Glutamatergic neuron (in vitro differentiated cells): Measurements from ENCODE around the gene PLCB4. TPM values are rescaled to one million over a fixed set of nuclear protein-coding genes. Genes with fewer than 3 reads are reported as not detected.

Experiments used
- DNase-seq: peaks from one replicate; pipeline ENCODE4 v3.0.0; 2022
- H3K27ac Mint-ChIP-seq: one replicate; pipeline ENCODE4 v1.8.0; 2020; ENCODE audit warnings: mild to moderate bottlenecking, mixed read lengths, inconsistent platforms; ENCODE audit not compliant: unreplicated experiment
- H3K27me3 Mint-ChIP-seq: one replicate; pipeline ENCODE4 v1.8.0; 2020; ENCODE audit warnings: mild to moderate bottlenecking, moderate library complexity, mixed read lengths, inconsistent platforms; ENCODE audit not compliant: unreplicated experiment
- H3K36me3 Mint-ChIP-seq: one replicate; pipeline ENCODE4 v1.8.0; 2020; ENCODE audit warnings: mild to moderate bottlenecking, mixed read lengths, inconsistent platforms; ENCODE audit not compliant: unreplicated experiment
- H3K4me1 Mint-ChIP-seq: one replicate; pipeline ENCODE4 v1.8.0; 2020; ENCODE audit warnings: mild to moderate bottlenecking, low read depth, mixed read lengths, inconsistent platforms; ENCODE audit not compliant: unreplicated experiment
- H3K4me3 Mint-ChIP-seq: one replicate; pipeline ENCODE4 v1.8.0; 2020; ENCODE audit warnings: mild to moderate bottlenecking, mixed read lengths, inconsistent platforms; ENCODE audit not compliant: unreplicated experiment
- H3K9me3 Mint-ChIP-seq: one replicate; pipeline ENCODE4 v1.8.0; 2020; ENCODE audit warnings: mild to moderate bottlenecking, moderate library complexity, mixed read lengths, inconsistent platforms; ENCODE audit not compliant: unreplicated experiment
- total RNA-seq: library from RNA; stranded (reverse); fragmentation: NEBNext Ultra II Directional; extraction: Animal tissue kit (Norgen Biotek cat#: 25700); gene quantifications from one replicate; pipeline ENCODE4 v1.2.1, GENCODE V29; 2021; ENCODE audit not compliant: unreplicated experiment
- TF ChIP-seq, protein P1 (sequence below): fragments of 200-600 bp; sonication (generic); IDR thresholded peaks from one replicate; pipeline ENCODE4 v1.5.0; 2021; ENCODE audit not compliant: partially characterized antibody, unreplicated experiment

The PLCB4 gene
- total RNA-seq, 1 donor from 2014 or later: 28.9 TPM

DNA sequence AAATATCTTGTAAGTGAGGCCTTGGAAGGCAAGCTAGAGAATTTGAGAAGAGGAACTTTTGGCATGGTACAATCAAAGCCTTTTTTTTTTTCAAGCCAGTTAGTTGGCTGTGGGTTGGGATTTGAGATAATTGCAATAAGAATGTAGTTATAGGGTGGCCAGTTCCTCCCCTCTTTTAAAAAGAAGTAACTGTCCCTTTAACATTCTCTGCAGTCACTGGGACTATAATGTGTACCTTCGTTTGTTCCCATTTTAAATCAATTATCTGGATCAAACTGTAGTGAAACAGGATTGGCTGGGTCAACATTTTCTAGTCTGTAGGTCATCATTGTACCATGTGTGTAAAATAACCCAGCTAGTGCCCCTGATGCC lies 233.2 kb downstream of the PLCB4 start:
- H3K27me3 Mint-ChIP-seq: no peaks in the 10 kb centered on the region

DNA sequence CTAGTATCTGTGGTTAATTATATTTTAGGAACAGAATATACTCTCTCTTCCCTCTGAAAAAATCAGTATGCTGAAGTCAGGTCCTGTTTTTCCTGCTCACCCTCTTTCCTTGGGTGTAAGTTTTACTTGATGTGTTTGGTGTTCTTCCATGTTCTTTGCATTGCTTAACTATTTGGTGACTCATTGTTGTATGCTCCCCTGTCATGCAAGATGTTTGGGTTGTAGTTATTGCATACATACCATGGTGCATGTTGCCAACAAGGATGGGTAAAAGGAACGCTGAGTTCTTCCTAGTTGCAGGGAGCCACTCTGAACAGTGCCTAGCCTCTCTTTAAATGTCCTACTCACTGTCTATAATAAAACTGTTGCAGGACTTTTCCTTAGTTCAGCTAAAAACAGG lies 237.6 kb downstream of the PLCB4 start:
- peaks cover 2% of the 10 kb centered on the region for H3K9me3 Mint-ChIP-seq

More for the DNA sequence above, 233.2 kb downstream of the PLCB4 start:
- Mint-ChIP-seq H3K4me3 (no peak overlapping the region), H3K27ac (no peak overlapping the region), H3K9me3 (no peaks in the 10 kb centered on the region), H3K4me1 (peaks cover 5% of the 10 kb centered on the region), H3K36me3 (no peaks in the 10 kb centered on the region)
- no peak for DNase-seq
- TF ChIP-seq, protein P1, sequence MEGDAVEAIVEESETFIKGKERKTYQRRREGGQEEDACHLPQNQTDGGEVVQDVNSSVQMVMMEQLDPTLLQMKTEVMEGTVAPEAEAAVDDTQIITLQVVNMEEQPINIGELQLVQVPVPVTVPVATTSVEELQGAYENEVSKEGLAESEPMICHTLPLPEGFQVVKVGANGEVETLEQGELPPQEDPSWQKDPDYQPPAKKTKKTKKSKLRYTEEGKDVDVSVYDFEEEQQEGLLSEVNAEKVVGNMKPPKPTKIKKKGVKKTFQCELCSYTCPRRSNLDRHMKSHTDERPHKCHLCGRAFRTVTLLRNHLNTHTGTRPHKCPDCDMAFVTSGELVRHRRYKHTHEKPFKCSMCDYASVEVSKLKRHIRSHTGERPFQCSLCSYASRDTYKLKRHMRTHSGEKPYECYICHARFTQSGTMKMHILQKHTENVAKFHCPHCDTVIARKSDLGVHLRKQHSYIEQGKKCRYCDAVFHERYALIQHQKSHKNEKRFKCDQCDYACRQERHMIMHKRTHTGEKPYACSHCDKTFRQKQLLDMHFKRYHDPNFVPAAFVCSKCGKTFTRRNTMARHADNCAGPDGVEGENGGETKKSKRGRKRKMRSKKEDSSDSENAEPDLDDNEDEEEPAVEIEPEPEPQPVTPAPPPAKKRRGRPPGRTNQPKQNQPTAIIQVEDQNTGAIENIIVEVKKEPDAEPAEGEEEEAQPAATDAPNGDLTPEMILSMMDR: no peak

DNA sequence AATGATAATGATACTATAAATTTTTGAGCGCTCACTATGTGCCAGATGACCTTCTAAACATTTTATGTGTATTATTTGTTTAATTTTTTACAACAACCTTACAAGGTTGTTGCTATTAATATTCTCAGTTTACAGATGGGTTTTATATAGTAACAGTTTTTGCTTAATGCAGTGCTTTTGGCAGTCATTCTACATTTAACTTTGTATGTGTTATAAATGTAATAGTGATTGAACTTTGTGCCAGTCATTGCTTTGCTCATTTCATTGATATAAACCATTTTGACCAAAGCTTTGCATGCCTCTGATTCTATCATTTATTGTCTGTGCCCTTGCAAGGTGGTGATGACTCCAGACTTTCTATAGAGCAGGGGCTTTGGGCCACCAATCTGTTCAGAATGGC lies 239.2 kb downstream of the PLCB4 start:
- no peaks in the 10 kb centered on the region for H3K36me3 Mint-ChIP-seq
- TF ChIP-seq, protein P1: no peak
- H3K4me3 Mint-ChIP-seq: no peak overlapping the region
- no peaks in the 10 kb centered on the region for H3K27me3 Mint-ChIP-seq
- DNase-seq: no peak
- H3K9me3 Mint-ChIP-seq: peaks cover 2% of the 10 kb centered on the region
- no peak overlapping the region for H3K27ac Mint-ChIP-seq
- peaks cover 14% of the 10 kb centered on the region for H3K4me1 Mint-ChIP-seq

More for the DNA sequence above, 237.6 kb downstream of the PLCB4 start:
- DNase-seq: no peak
- no peaks in the 10 kb centered on the region for H3K27me3 Mint-ChIP-seq
- H3K36me3 Mint-ChIP-seq: no peaks in the 10 kb centered on the region
- H3K4me1 Mint-ChIP-seq: peaks cover 14% of the 10 kb centered on the region
- TF ChIP-seq, protein P1: no peak
- H3K4me3 Mint-ChIP-seq: no peak overlapping the region
- H3K27ac Mint-ChIP-seq: peak overlapping the region; percentile 53

DNA sequence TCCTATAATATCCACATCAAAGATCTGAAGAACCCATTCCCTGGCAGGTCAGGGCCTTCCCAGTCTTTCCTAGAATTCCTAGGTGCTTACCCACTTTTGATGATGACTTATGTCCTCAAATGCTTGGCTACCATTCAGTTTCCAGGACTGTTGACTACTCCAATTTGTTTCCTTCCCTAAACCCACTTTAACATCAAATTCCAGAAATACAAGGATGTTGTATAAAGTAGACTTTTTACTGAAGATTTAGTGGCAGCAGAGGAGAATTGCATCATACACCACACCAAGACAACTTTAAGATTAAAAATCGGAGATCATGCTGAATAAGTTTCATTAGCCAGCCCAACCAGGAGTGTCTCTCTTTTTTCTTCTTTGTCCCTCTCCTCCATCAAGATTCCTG lies 242.2 kb downstream of the PLCB4 start:
- Mint-ChIP-seq H3K4me3 (no peak overlapping the region), H3K36me3 (no peaks in the 10 kb centered on the region), H3K4me1 (peaks cover 14% of the 10 kb centered on the region), H3K27ac (no peak overlapping the region), H3K9me3 (peaks cover 2% of the 10 kb centered on the region), H3K27me3 (no peaks in the 10 kb centered on the region)
- TF ChIP-seq, protein P1: no peak
- no peak for DNase-seq

DNA sequence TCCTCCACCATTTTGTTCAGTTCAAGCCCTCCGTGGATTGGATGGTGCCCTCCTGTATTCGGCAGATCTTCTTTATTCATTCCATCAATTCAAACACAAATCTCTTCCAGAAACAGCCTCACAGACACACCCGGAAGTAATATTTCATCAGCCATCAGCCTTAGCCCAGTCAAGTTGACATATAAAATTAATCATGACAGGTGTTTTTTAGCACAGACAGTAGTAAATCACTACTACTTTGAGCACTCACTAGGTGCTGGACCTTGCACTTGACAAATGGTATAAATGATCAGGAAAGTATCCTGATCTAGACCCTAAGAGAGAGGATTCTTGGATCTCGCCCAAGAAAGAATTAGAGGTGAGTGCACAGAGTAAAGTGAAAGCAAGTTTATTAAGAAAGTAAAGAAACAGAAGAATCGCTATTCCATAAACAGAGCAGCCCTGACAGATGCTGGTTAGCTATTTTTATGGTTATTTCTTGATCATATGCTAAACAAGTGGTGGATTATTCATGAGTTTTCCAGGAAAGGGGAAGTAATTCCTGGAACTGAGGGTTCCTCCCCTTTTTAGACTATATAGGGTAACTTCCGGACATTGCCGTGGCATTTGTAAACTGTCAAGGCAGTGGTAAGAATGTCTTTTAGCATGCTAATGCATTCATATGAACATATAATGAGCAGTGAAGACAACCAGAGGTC lies 250.9 kb downstream of the PLCB4 start:
- H3K27me3 Mint-ChIP-seq: peaks cover 2% of the 10 kb centered on the region
- H3K4me3 Mint-ChIP-seq: no peak overlapping the region
- no peak for DNase-seq
- H3K9me3 Mint-ChIP-seq: no peaks in the 10 kb centered on the region
- no peak overlapping the region for H3K27ac Mint-ChIP-seq
- H3K4me1 Mint-ChIP-seq: no peaks in the 10 kb centered on the region
- no peaks in the 10 kb centered on the region for H3K36me3 Mint-ChIP-seq
- TF ChIP-seq, protein P1: no peak
